MM.1S (cell line): ENCODE results near the gene TBC1D2.

Experiments used
- EZH2 ChIP-seq: fragments of 300-600 bp; sonication (generic); optimal IDR thresholded peaks from 2 replicates; pipeline ENCODE3; 2017; ENCODE audit warnings: low read depth, mild to moderate bottlenecking, antibody characterized with exemption, low read length, mixed read lengths
- EZH2phosphoT487 ChIP-seq: fragments of 300-600 bp; sonication (generic); IDR thresholded peaks from 2 replicates; pipeline ENCODE4 v1.6.1; 2018; ENCODE audit warnings: antibody characterized with exemption, low read length
- TF ChIP-seq, protein P1 (sequence below): fragments of 300-600 bp; sonication (generic); IDR thresholded peaks from 2 replicates; pipeline ENCODE4 v1.5.1; 2016; ENCODE audit warnings: antibody characterized with exemption, low read length, mixed read lengths

DNA sequence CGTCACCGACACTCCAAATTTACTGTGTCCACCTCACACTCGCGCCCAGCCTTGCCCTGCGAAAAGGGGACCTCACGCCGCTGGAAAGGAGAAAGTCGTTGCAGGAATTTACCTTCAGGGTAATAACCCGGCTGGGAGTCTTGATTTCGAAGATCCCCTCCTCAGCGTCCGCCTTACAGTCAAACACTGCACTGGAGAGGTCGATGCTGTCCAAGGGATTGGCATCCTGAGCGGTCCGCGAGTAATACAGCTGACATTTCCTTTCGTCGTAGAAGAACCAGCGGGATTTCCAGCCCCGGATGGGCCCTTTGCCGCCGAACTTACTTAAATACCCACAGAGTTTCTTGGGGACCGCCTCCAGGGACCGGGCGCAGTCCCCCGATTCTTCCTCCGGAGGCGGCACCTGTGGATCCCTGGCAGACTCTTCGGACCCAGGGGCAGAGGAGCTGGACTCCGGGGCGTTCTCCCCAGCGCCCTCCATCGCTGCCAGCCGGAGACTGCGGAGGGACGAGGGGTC, 330 bp downstream of the TBC1D2 start:
- TF ChIP-seq, protein P1, sequence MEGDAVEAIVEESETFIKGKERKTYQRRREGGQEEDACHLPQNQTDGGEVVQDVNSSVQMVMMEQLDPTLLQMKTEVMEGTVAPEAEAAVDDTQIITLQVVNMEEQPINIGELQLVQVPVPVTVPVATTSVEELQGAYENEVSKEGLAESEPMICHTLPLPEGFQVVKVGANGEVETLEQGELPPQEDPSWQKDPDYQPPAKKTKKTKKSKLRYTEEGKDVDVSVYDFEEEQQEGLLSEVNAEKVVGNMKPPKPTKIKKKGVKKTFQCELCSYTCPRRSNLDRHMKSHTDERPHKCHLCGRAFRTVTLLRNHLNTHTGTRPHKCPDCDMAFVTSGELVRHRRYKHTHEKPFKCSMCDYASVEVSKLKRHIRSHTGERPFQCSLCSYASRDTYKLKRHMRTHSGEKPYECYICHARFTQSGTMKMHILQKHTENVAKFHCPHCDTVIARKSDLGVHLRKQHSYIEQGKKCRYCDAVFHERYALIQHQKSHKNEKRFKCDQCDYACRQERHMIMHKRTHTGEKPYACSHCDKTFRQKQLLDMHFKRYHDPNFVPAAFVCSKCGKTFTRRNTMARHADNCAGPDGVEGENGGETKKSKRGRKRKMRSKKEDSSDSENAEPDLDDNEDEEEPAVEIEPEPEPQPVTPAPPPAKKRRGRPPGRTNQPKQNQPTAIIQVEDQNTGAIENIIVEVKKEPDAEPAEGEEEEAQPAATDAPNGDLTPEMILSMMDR, result no peak
- TF ChIP-seq EZH2 (no peak), EZH2phosphoT487 (no peak)
